ENCODE data around the gene TPPP2. TPM values are rescaled to one million over a fixed set of nuclear protein-coding genes. Genes with fewer than 3 reads are reported as not detected.

Gene TPPP2
- total RNA-seq, 1 experiment from 2014 or later: not detected

- TF ChIP-seq TCF7L2 (IDR thresholded peaks at IDR 0.05; ENCODE audit: low read depth, low read length) (no peak), SIN3A (IDR thresholded peaks at IDR 0.05; ENCODE audit: borderline replicate concordance, insufficient read depth, low read depth, low read length) (no peak)
Measured at GRCh38 chr14:21059842-21060613, 30.0 kb downstream of the TPPP2 start.

GRCh38 chr14:21060614-21061346 lies 30.8 kb downstream of the TPPP2 start:
- TF ChIP-seq SIN3A (IDR thresholded peaks at IDR 0.05; ENCODE audit: borderline replicate concordance, insufficient read depth, low read depth, low read length) (no peak), TCF7L2 (IDR thresholded peaks at IDR 0.05; ENCODE audit: low read depth, low read length) (no peak), POLR2AphosphoS5 (IDR thresholded peaks at IDR 0.05; ENCODE audit: low read depth, low read length) (no peak), CTCF (IDR thresholded peaks at IDR 0.05) (no peak), REST (IDR thresholded peaks at IDR 0.05; ENCODE audit: insufficient read depth in 1 of 2, low read depth in 2 of 2, low read length in 1 of 2) (no peak)
- in situ Hi-C loops (cut with HindIII; ENCODE audit: low pct_unique_long_range_greater_than_20kb, low sequenced_read_pairs): no loop called here
- no peak overlapping the region for H3K27ac ChIP-seq (ENCODE audit: low read length)

More at GRCh38 chr14:21059842-21060613, 30.0 kb downstream of the TPPP2 start:
- CTCF ChIA-PET: no interaction called here
- POLR2A ChIA-PET: no interaction called here
- H3K4me1 ChIP-seq (ENCODE audit: control insufficient read depth, insufficient read depth, low read length): no peaks in the 10 kb centered on the region
- in situ Hi-C loops (cut with HindIII; ENCODE audit: low pct_unique_long_range_greater_than_20kb, low sequenced_read_pairs): no loop called here
- H3K4me3 ChIP-seq (ENCODE audit: low read depth in 2 of 2, low read length in 2 of 2): no peak overlapping the region
- H3K36me3 ChIP-seq (ENCODE audit: control insufficient read depth, insufficient read depth, low read length): no peaks in the 10 kb centered on the region
- intact Hi-C loops (cut with micrococcal nuclease; ENCODE audit: unreplicated experiment): no loop called here
- H3K9me3 ChIP-seq (ENCODE audit: control insufficient read depth, insufficient read depth, low read depth, low read length): no peaks in the 10 kb centered on the region
- H3K27me3 ChIP-seq (ENCODE audit: control insufficient read depth, insufficient read depth, low read length): no peaks in the 10 kb centered on the region; the same call in none of the 2 replicates
- ATAC-seq: no peak
- no TSS peak for BruUV-seq (replicated peaks)
- no peak overlapping the region for H3K27ac ChIP-seq (ENCODE audit: low read length)
- no peak for DNase-seq (ENCODE audit: low read depth, low spot score)

GRCh38 chr14:21061347-21061668 lies 31.3 kb downstream of the TPPP2 start:
- Histone ChIP-seq H3K4me3 (ENCODE audit: low read depth in 2 of 2, low read length in 2 of 2) (no peak overlapping the region), H3K27me3 (ENCODE audit: control insufficient read depth, insufficient read depth, low read length) (peaks cover 2% of the 10 kb centered on the region), H3K4me1 (ENCODE audit: control insufficient read depth, insufficient read depth, low read length) (no peaks in the 10 kb centered on the region), H3K27ac (ENCODE audit: low read length) (no peak overlapping the region), H3K9me3 (ENCODE audit: control insufficient read depth, insufficient read depth, low read depth, low read length) (no peaks in the 10 kb centered on the region), H3K36me3 (ENCODE audit: control insufficient read depth, insufficient read depth, low read length) (no peaks in the 10 kb centered on the region)
- TF ChIP-seq CTCF (IDR thresholded peaks at IDR 0.05) (no peak), TCF7L2 (IDR thresholded peaks at IDR 0.05; ENCODE audit: low read depth, low read length) (no peak), POLR2AphosphoS5 (IDR thresholded peaks at IDR 0.05; ENCODE audit: low read depth, low read length) (no peak), SIN3A (IDR thresholded peaks at IDR 0.05; ENCODE audit: borderline replicate concordance, insufficient read depth, low read depth, low read length) (no peak), REST (IDR thresholded peaks at IDR 0.05; ENCODE audit: insufficient read depth in 1 of 2, low read depth in 2 of 2, low read length in 1 of 2) (no peak)
- in situ Hi-C loops (cut with HindIII; ENCODE audit: low pct_unique_long_range_greater_than_20kb, low sequenced_read_pairs): no loop called here
- POLR2A ChIA-PET: no interaction called here
- ATAC-seq (no peak), DNase-seq (ENCODE audit: low read depth, low spot score) (no peak)
- CTCF ChIA-PET: no interaction called here
- intact Hi-C loops (cut with micrococcal nuclease; ENCODE audit: unreplicated experiment): no loop called here
- BruUV-seq (replicated peaks): no TSS peak

More at GRCh38 chr14:21060614-21061346, 30.8 kb downstream of the TPPP2 start:
- no peaks in the 10 kb centered on the region for H3K9me3 ChIP-seq (ENCODE audit: control insufficient read depth, insufficient read depth, low read depth, low read length)
- H3K36me3 ChIP-seq (ENCODE audit: control insufficient read depth, insufficient read depth, low read length): no peaks in the 10 kb centered on the region
- peaks cover 2% of the 10 kb centered on the region for H3K27me3 ChIP-seq (ENCODE audit: control insufficient read depth, insufficient read depth, low read length)
- H3K4me3 ChIP-seq (ENCODE audit: low read depth in 2 of 2, low read length in 2 of 2): no peak overlapping the region
- ATAC-seq: no peak
- H3K4me1 ChIP-seq (ENCODE audit: control insufficient read depth, insufficient read depth, low read length): no peaks in the 10 kb centered on the region
- no TSS peak for BruUV-seq (replicated peaks)
- POLR2A ChIA-PET: no interaction called here
- no peak for DNase-seq (ENCODE audit: low read depth, low spot score)
- CTCF ChIA-PET: no interaction called here
- intact Hi-C loops (cut with micrococcal nuclease; ENCODE audit: unreplicated experiment): no loop called here
